ENCODE data around the gene TLX1.

GRCh38 chr10:101146392-101147251 lies 15.5 kb downstream of the TLX1 start:
- TF ChIP-seq EGR1 (IDR thresholded peaks at IDR 0.05; ENCODE audit: low read depth in 2 of 2) (no peak), MAX (IDR thresholded peaks at IDR 0.05) (no peak), GABPA (IDR thresholded peaks at IDR 0.05 in 1 of 2, conservative IDR thresholded peaks at IDR 0.05 in 1 of 2) (no peak), TAF1 (conservative IDR thresholded peaks at IDR 0.05) (no peak), RAD21 (IDR thresholded peaks at IDR 0.05) (no peak), JUND (IDR thresholded peaks at IDR 0.05) (no peak), CTCF (IDR thresholded peaks at IDR 0.05; ENCODE audit: low read depth, low read length, missing input control) (no peak)
